ENCODE results near the gene CLCN1. TPM values are rescaled to one million over a fixed set of nuclear protein-coding genes. Genes with fewer than 3 reads are reported as not detected.

Gene CLCN1
- total RNA-seq, 1 experiment from 2014 or later, result 0.13 TPM

- Histone ChIP-seq H3K4me2 (ENCODE audit: insufficient read depth, insufficient read length, low read length) (no peak overlapping the region), H2BK120ac (ENCODE audit: low read depth, low read length, poor library complexity, severe bottlenecking) (no peak overlapping the region), H3K18ac (ENCODE audit: insufficient read length, low read depth, low read length) (no peak overlapping the region), H2BK12ac (ENCODE audit: insufficient read length, low read depth, low read length) (no peak overlapping the region), H3K56ac (ENCODE audit: insufficient read length, low read depth, low read length) (no peak overlapping the region), H2AFZ (ENCODE audit: low read length) (no peak overlapping the region), H2AK5ac (ENCODE audit: insufficient read length, low read length) (no peak overlapping the region), H3K23ac (ENCODE audit: insufficient read length, low read depth, low read length) (no peak overlapping the region), H3K23me2 (ENCODE audit: insufficient read length, low read depth, low read length, poor library complexity, severe bottlenecking) (no peaks in the 10 kb centered on the region), H3K14ac (ENCODE audit: insufficient read depth, low read length) (no peak overlapping the region), H3K27me3 (ENCODE audit: insufficient read depth, low read length) (no peaks in the 10 kb centered on the region), H3K79me2 (ENCODE audit: insufficient read depth, low read length) (no peaks in the 10 kb centered on the region), H4K20me1 (ENCODE audit: control insufficient read depth, insufficient read depth, insufficient read length) (no peaks in the 10 kb centered on the region), H3T11ph (ENCODE audit: low read length) (no peak overlapping the region), H3K9me3 (ENCODE audit: control insufficient read depth, low read depth, low read length) (no peaks in the 10 kb centered on the region), H2BK15ac (ENCODE audit: low read depth, low read length) (no peak overlapping the region), H3K4me1 (ENCODE audit: insufficient read depth, low read length) (no peaks in the 10 kb centered on the region), H4K5ac (ENCODE audit: insufficient read length, low read depth, low read length) (no peak overlapping the region), H3K79me1 (ENCODE audit: insufficient read depth, low read depth, low read length, poor library complexity, severe bottlenecking) (no peaks in the 10 kb centered on the region), H4K91ac (ENCODE audit: insufficient read length, low read depth, low read length) (no peak overlapping the region), H3K27ac (ENCODE audit: insufficient read length, low read depth, low read length) (no peak overlapping the region), H3K4ac (ENCODE audit: low read depth, low read length) (no peak overlapping the region), H2BK5ac (ENCODE audit: insufficient read length, low read length) (no peak overlapping the region), H4K8ac (replicated peaks; ENCODE audit: insufficient read length, low read depth, low read length) (no peak overlapping the region), H3K9ac (ENCODE audit: extremely low read depth, insufficient read length, low read length) (no peak overlapping the region), H2BK20ac (ENCODE audit: low read depth, low read length, poor library complexity, severe bottlenecking) (no peak overlapping the region)
- Mint-ChIP-seq H3K4me3 (no peak overlapping the region), H3K4me1 (no peaks in the 10 kb centered on the region), H3K9me3 (no peaks in the 10 kb centered on the region; a peak in 1 of 5 replicates), H3K27me3 (ENCODE audit: low read depth) (peaks cover 18% of the 10 kb centered on the region; the same call in 1 of the 2 replicates), H3K36me3 (ENCODE audit: insufficient read depth in 1 of 3, low read depth in 3 of 3) (no peaks in the 10 kb centered on the region), H3K27ac (no peak overlapping the region)
- no peak for DNase-seq
- no CpG with 5 or more reads among the region's 3 CpGs for WGBS (ENCODE audit: extremely low coverage, insufficient read length, low lambda C conversion rate)
- TF ChIP-seq CTCF (conservative IDR thresholded peaks at IDR 0.05), result no peak
Observed at GRCh38 chr7:143337216-143337615, 21.3 kb downstream of the CLCN1 start.
